ENCODE measurements around the gene KANSL1. TPM values are rescaled to one million over a fixed set of nuclear protein-coding genes. Genes with fewer than 3 reads are reported as not detected.
A peak's percentile ranks its signal among the peaks of the same experiment; 100 is the strongest.
"Not testable (repeated sequence)": the region's sequence is repeated elsewhere in the genome, so short reads cannot be mapped to it uniquely, and the experiment has no call there.

KANSL1 gene
- total RNA-seq, 1 donor from 2014 or later, result 106 TPM

DNA sequence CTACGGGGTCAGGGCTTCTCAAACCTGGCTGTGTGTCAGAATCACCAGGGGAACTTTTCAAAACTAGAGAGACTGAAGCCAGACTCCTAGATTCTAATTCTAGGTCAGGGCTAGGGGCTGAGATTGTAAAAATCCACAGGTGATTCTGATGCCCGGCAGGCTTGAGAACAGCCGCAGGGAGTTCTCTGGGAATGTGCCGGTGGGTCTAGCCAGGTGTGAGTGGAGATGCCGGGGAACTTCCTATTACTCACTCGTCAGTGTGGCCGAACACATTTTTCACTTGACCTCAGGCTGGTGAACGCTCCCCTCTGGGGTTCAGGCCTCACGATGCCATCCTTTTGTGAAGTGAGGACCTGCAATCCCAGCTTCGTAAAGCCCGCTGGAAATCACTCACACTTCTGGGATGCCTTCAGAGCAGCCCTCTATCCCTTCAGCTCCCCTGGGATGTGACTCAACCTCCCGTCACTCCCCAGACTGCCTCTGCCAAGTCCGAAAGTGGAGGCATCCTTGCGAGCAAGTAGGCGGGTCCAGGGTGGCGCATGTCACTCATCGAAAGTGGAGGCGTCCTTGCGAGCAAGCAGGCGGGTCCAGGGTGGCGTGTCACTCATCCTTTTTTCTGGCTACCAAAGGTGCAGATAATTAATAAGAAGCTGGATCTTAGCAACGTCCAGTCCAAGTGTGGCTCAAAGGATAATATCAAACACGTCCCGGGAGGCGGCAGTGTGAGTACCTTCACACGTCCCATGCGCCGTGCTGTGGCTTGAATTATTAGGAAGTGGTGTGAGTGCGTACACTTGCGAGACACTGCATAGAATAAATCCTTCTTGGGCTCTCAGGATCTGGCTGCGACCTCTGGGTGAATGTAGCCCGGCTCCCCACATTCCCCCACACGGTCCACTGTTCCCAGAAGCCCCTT lies 183.3 kb downstream of the KANSL1 start:
- no peaks in the 10 kb centered on the region for H3K36me3 ChIP-seq (ENCODE audit: control insufficient read depth, insufficient read depth, low read length)
- FAIRE-seq (no peak), DNase-seq (ENCODE audit: low read depth) (no peak)
- H3K27me3 ChIP-seq (ENCODE audit: control insufficient read depth, insufficient read depth, low read length), result peaks cover 2% of the 10 kb centered on the region
- no peak overlapping the region for H3K4me3 ChIP-seq (ENCODE audit: low read depth, low read length)
- no peak for TF ChIP-seq CTCF (IDR thresholded peaks at IDR 0.05; ENCODE audit: insufficient read depth, low read length, severe bottlenecking)

- Histone ChIP-seq H3K36me3 (ENCODE audit: control insufficient read depth, insufficient read depth, low read length) (no peaks in the 10 kb centered on the region), H3K27me3 (ENCODE audit: control insufficient read depth, insufficient read depth, low read length) (peaks cover 2% of the 10 kb centered on the region), H3K4me3 (ENCODE audit: low read depth, low read length) (no peak overlapping the region)
- no peak for DNase-seq (ENCODE audit: low read depth)
- no peak for FAIRE-seq
- TF ChIP-seq CTCF (IDR thresholded peaks at IDR 0.05; ENCODE audit: insufficient read depth, low read length, severe bottlenecking), result no peak
Observed at GRCh38 chr17:46008591-46008990, 184.6 kb downstream of the KANSL1 start.

- FAIRE-seq (no peak), DNase-seq (ENCODE audit: low read depth) (no peak)
- Histone ChIP-seq H3K36me3 (ENCODE audit: control insufficient read depth, insufficient read depth, low read length) (no peaks in the 10 kb centered on the region), H3K4me3 (ENCODE audit: low read depth, low read length) (no peak overlapping the region), H3K27me3 (ENCODE audit: control insufficient read depth, insufficient read depth, low read length) (peaks cover 2% of the 10 kb centered on the region)
- TF ChIP-seq CTCF (IDR thresholded peaks at IDR 0.05; ENCODE audit: insufficient read depth, low read length, severe bottlenecking), result no peak
Observed at GRCh38 chr17:46007461-46007965, 185.7 kb downstream of the KANSL1 start.

GRCh38 chr17:46006082-46006481 lies 187.1 kb downstream of the KANSL1 start:
- not testable (repeated sequence) for H3K36me3 ChIP-seq (ENCODE audit: control insufficient read depth, insufficient read depth, low read length); H3K4me3 ChIP-seq (ENCODE audit: low read depth, low read length); H3K27me3 ChIP-seq (ENCODE audit: control insufficient read depth, insufficient read depth, low read length); FAIRE-seq; DNase-seq (ENCODE audit: low read depth)

DNA sequence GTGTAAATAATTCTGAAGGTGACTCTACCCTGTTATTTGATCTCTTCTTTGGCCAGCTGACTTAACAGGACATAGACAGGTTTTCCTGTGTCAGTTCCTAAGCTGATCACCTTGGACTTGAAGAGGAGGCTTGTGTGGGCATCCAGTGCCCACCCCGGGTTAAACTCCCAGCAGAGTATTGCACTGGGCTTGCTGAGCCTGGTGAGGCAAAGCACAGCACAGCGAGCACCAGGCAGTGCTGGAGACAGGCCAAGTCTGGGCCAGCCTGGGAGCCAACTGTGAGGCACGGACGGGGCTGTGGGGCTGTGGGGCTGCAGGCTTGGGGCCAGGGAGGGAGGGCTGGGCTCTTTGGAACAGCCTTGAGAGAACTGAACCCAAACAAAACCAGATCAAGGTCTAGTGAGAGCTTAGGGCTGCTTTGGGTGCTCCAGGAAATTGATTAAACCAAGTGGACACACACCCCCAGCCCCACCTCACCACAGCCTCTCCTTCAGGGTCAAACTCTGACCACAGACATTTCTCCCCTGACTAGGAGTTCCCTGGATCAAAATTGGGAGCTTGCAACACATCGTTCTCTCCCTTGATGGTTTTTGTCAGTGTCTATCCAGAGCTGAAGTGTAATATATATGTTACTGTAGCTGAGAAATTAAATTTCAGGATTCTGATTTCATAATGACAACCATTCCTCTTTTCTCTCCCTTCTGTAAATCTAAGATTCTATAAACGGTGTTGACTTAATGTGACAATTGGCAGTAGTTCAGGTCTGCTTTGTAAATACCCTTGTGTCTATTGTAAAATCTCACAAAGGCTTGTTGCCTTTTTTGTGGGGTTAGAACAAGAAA lies 189.1 kb downstream of the KANSL1 start:
- peak; percentile 18 for FAIRE-seq

More for the DNA sequence above, 189.1 kb downstream of the KANSL1 start:
- H3K36me3 ChIP-seq (ENCODE audit: control insufficient read depth, insufficient read depth, low read length), result no peaks in the 10 kb centered on the region
- H3K27me3 ChIP-seq (ENCODE audit: control insufficient read depth, insufficient read depth, low read length), result no peaks in the 10 kb centered on the region
- no peak for TF ChIP-seq CTCF (IDR thresholded peaks at IDR 0.05; ENCODE audit: insufficient read depth, low read length, severe bottlenecking)
- H3K4me3 ChIP-seq (ENCODE audit: low read depth, low read length), result no peak overlapping the region
- no peak for DNase-seq (ENCODE audit: low read depth)
